HG03354 (cell line): ENCODE data around the gene RBM17.
"Not testable (repeated sequence)": the region's sequence is repeated elsewhere in the genome, so short reads cannot be mapped to it uniquely, and the experiment has no call there.

Experiments
- ATAC-seq: cut with Tn5 transposase; IDR thresholded peaks from one replicate; pipeline ENCODE4 v1.9.1; 2021; ENCODE audit warnings: mild to moderate bottlenecking; ENCODE audit not compliant: unreplicated experiment, poor library complexity, severe bottlenecking

The RBM17 gene

DNA sequence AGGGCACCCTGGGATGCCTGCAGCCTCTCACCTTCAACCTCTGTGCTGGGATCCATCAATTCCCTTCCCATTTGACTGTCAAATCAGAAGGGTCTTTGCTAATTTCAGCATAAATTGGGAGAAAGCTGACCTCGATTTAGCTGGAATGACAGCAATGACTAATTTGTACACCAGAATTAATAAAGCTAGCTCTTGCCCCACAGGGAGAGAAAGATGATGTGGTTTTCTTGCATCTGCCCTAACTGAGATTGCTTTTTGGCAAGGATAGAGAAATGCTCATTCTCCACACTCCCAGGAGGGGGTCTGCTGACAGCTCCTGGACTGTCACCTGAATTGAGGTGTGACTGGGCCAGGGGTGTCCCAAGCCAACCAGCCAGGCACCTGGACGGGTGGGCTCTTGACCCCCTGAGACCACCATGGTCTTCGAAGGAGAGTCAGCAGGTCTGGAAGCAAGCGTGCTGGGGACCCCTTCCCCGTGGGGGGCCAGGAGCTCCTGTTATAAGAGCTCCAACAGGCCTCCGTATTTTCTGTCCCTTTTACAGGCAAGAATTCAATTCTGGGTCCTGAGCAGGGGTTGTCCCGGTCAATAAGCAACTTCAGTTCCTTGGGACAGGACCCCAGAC lies 42.1 kb downstream of the RBM17 start:
- ATAC-seq, result no peak

GRCh38 chr10:6133331-6134098 lies 44.7 kb downstream of the RBM17 start:
- ATAC-seq, result no peak

DNA sequence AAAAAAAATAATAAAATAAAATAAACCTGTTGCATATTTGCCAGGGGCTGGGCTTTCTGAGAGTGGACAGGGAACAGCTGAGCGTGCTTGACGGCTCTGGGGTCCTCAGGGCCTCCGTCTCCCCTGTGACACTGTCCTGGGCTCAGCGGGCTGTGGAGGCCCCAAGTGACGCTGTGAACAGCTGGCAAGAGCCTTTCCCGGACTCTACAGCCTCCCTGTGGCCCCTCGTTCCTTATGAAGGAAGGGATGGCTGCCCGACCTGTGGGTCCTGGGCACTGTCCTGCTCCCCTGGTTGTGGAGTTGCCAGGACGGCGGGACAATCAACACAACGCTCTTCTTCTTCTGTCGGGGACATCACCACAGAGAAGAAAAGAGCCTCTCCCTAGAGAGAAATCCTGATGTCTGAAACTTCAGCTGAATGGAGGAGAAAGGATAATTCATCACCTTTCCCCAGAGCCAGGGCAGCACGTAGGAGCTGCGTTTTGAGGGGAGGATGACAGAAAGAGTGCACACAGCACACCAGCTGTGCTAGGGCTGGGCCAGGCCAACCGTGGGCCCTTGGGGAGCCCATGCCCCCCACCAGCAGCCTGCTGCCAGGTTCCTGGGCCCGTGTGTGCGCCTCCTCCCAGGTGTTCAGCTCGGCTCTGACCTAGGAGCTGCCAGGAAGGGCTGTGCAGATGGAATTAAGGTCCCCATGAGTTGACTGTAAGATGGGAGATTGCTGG lies 45.4 kb downstream of the RBM17 start:
- no peak for ATAC-seq

DNA sequence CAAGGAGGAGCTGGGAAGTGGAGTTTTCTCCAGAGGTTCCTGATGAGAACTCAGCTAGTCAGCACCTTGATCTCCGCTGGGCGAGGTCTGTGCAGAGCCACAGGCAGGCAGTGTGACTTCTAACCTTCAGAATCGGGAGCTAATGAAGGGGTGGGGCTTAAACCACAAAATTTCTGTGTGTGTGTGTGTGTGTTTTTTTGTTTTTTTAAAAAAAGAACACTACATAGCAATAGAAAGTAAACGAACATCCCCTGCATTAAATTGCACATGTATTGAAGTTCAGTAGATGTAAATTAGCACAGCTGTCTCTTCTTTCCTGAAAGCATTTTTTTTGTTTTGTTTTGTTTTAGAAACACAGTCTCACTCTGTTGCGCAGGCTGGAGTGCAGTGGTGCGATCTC lies 46.2 kb downstream of the RBM17 start:
- ATAC-seq, result peak; percentile 68

GRCh38 chr10:6135589-6136168 lies 46.8 kb downstream of the RBM17 start:
- no peak for ATAC-seq

- peak; percentile 46 for ATAC-seq
Measured at GRCh38 chr10:6136215-6137201, 47.7 kb downstream of the RBM17 start.

DNA sequence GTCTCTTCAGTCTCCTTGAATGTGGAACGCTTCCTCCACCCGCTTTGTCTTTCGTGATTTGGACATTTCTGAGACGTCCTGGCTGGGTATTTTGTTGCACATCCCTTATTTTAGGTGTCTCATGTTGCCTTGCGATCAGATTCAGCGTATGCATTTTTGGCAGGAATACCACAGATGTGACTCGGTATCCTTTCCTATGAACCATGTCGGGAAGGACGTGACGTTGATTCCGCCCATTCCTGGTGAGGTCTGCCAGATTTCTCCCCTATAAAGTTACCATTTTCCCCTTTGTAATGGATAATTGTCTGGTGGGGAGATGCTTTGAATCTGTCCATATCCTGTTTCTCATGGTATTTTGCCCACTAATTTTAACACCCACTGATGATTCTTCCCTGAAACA lies 49.6 kb downstream of the RBM17 start:
- no peak for ATAC-seq

DNA sequence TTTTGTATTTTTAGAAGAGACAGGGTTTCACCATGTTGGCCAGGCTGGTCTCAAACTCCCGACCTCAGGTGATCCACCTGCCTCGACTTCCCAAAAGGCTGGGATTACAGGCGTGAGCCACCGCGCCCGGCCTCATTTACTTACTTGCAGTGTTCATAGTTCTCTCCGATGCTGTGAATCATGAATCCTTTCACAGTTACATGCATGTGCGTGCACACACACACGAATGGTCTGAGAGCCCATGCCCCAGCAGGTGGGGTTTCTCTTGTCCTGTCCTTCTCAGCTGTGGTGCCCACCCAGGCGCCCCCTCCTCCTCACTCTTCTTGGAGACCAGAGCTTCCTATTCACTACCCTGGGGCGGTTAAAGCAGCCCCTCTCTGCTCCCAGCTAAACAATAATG lies 50.6 kb downstream of the RBM17 start:
- ATAC-seq, result no peak

- ATAC-seq, result no peak
Measured at GRCh38 chr10:6140141-6140841, 51.5 kb downstream of the RBM17 start.

- ATAC-seq, result no peak
Measured at GRCh38 chr10:6140965-6141295, 52.1 kb downstream of the RBM17 start.

DNA sequence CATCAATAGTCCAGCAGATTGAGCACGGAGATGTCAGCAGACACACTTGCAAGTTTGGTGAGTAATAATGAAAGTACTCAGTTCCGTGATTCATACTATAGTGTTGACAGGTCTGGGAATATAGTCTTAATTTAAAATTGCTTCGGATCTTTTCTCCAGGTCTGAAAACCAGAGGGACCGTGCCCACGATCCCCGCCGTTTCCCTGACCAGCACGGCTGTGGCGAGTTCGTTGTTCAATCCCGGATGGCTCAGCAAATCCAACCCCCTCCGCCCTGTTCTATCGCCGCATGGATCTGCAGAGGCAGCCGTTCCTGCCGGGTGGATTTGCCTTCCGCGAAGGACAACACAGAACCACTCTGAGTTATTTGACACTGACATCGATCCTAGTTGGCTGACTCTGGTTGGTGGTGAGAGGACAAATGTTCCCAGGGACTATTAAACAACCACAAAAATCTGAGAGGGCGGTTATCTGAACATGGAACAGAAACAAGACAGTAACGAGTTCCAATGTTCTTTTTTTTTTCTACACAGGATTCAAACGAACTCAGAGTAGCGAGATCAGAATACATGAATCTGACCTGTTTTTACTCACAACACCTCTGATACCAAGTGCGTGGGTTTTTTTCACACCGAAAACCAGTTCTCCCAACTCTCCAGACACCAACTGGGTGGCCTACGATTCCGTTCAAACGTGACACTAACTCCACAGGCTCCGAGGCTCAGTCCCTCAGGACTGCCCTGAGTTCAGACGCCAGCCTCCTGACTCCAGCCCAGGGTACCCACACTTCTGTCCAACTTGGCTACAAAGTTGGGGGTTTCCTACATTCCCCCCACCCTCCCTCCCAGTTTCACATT lies 52.7 kb downstream of the RBM17 start:
- peak; percentile 58 for ATAC-seq

GRCh38 chr10:6142186-6142585 lies 53.4 kb downstream of the RBM17 start:
- not testable (repeated sequence) for ATAC-seq

DNA sequence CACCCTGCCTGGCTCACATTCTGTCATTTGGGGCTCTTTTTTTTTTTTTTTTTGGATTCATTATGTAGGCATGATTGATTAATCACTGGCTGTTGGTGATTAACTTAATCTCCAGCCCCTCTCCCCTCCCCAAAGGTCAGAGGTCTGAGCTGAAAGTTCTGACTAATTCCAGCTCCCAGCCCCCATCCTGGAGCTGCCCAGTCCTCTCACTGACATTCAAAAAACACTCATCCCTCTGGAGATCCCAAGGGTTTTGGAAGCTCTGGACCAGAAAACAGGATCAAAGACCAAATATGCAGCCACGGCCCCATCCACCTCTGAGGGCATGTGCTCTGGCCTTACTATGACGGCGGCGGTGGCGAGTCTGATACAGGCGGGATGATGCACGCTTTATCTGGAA lies 53.8 kb downstream of the RBM17 start:
- ATAC-seq, result no peak

DNA sequence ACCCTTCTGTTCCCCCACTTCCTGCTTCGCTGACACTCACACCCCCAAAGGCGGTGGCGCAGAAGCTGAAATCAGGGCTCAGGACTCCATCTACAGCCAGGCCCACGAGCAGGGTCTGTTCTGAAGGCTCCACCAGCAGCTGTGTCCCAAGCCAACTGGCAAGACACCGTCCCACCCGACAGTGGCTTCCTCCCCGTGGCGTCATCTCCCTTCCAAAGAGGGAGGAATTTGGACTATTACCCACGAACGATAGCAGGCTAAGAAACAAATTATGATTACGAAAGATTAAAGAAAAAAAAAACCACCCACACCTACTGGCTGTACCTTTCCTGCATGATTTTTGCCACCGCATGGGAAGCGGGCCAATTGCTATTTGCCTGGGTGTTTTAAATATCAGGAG lies 54.3 kb downstream of the RBM17 start:
- ATAC-seq, result no peak

- peak; percentile 78 for ATAC-seq
Measured at GRCh38 chr10:6144406-6145165, 55.8 kb downstream of the RBM17 start.

DNA sequence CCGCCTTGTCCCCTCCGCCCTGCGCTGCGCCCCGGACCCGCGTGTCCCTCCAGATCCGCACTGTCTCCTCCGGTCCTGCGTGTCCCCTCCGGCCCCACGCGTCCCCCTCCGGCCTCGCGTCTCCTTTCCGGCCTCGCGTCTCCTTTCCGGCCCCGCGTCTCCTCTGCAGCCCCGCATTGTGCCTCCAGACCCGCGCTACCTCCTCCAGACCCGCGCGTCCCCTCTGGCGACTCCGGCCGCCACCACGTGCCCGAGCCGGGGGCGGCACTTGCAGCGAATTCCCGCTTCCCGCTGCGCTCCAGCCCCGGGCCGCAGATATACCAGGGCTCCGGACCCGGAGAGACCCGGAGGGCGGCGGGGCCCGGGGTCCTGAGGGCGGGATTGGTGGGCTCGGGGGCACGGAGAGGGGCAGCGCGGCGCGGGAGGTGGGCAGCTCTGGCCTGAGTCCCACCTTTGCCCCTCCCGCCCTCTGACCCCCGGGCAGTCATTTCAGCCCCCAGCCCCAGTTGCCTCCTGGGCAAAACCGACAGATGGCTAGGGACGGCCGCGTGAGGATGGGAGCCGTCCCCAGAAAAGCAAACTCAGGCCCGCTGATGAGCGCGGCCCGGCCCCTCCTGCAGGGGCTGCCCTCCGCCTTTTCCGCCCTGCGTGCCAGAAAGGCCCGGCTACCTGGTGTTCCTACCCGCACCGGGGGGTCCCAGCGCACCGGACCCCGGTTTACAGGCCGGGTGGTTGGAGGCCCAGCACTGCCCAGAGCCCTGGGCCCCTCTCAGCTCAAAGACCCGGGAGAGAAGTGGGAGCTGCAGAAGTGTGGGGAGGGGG lies 56.5 kb downstream of the RBM17 start:
- ATAC-seq, result no peak
